Cardiac fibroblast (primary cell): ENCODE measurements around the gene MCM9.
A peak's percentile ranks its signal among the peaks of the same experiment; 100 is the strongest.

Experiments
- DNase-seq, 2 donors: peaks; one replicate each; pipeline versions ENCODE4 v3.0.0 to v3.0.0-alpha.2; 2010; ENCODE audit warnings: low read depth in 2 of 2
- H3K4me3 ChIP-seq, 2 donors: replicated peaks in 1 of 2; 1 replicate in 1 of 2; 2 replicates in 1 of 2; pipeline ENCODE4 v1.5.1; 2011; ENCODE audit warnings: low read depth in 2 of 2, low read length in 2 of 2, mild to moderate bottlenecking in 2 of 2, moderate library complexity in 1 of 2
- TF ChIP-seq, protein P1 (sequence below): IDR thresholded peaks from one replicate; pipeline ENCODE4 v1.5.1; 2011; ENCODE audit warnings: low read depth, mild to moderate bottlenecking, low read length, inconsistent platforms

The MCM9 gene

GRCh38 chr6:118788702-118789101 lies 146.3 kb downstream of the MCM9 start:
- no peak overlapping the region for H3K4me3 ChIP-seq
- TF ChIP-seq, protein P1, sequence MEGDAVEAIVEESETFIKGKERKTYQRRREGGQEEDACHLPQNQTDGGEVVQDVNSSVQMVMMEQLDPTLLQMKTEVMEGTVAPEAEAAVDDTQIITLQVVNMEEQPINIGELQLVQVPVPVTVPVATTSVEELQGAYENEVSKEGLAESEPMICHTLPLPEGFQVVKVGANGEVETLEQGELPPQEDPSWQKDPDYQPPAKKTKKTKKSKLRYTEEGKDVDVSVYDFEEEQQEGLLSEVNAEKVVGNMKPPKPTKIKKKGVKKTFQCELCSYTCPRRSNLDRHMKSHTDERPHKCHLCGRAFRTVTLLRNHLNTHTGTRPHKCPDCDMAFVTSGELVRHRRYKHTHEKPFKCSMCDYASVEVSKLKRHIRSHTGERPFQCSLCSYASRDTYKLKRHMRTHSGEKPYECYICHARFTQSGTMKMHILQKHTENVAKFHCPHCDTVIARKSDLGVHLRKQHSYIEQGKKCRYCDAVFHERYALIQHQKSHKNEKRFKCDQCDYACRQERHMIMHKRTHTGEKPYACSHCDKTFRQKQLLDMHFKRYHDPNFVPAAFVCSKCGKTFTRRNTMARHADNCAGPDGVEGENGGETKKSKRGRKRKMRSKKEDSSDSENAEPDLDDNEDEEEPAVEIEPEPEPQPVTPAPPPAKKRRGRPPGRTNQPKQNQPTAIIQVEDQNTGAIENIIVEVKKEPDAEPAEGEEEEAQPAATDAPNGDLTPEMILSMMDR = no peak
- DNase-seq = no peak

DNA sequence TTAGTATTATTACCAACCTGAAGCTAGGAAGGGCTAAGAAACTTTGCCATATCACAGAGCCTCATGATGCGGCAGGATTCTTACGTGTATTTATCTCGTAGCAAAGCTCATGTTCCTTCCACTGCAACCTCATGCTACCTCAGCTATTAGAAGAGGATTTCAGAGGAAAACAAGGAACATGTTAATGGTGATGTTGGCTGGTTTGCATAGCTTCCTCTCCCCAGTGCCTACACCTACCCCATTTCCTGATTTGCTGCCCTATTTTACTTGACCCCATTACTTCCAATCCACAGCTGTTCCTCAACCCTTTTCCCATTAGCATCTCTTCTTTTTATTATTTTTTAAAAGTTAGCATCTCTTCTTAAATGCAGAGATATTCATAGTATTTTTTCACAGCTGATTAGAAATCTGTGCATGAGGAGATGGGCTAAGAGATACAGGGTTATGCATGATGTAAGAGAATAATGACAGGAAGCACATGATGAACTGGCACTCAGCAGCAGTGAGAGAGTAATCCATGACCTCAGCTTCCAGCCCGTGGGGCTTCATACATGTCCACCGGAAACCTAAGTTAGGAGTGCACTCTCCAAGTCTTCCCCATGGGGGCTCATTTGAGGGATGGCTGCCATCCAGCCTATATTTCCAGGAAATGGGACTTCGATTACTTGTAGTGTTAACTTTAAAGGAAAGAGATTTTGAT lies 147.1 kb downstream of the MCM9 start:
- TF ChIP-seq, protein P1 = no peak
- H3K4me3 ChIP-seq = no peak overlapping the region
- peak; percentile 27 to 43 for DNase-seq

DNA sequence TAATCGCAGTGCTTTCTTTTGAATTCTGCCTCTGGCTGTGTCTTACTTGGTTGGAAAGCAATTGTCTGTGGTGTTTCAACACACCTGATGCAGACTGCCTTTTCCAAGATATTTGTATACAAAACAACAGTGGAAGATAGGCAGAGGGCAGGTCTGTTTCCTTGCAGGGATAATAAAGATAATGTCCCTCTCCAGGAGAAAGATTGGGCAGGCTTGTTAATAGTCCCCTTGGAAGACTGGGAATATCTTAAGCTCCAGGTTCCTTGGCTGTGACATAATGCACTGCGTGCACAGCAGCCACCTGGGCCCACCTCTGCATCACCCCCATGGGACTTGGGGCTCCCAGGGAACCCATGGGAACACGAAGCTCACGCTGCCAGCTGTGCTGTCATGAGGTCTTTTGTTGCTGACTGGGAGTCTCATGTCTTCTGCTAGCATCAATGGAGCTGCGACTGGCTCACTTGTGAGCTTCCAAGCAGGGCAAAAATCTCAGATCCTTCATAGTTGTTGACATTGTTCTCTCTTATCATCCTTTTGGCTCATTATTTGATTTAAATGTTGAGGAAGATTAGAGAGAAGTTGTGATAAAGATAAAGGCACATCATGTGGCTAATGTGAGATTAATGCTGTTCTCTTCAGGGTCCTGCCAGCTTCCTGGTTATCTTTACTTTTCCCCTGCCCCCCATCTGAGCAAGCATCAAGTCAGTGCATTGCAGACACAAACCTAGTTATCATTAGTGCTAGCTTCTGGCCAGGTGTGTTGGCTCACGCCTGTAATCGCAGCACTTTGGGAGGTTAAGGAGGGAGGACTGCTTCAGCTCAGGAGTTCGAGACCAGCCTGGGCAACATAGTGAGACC lies 148.1 kb downstream of the MCM9 start:
- no peak for DNase-seq
- H3K4me3 ChIP-seq = no peak overlapping the region
- TF ChIP-seq, protein P1 = no peak

DNA sequence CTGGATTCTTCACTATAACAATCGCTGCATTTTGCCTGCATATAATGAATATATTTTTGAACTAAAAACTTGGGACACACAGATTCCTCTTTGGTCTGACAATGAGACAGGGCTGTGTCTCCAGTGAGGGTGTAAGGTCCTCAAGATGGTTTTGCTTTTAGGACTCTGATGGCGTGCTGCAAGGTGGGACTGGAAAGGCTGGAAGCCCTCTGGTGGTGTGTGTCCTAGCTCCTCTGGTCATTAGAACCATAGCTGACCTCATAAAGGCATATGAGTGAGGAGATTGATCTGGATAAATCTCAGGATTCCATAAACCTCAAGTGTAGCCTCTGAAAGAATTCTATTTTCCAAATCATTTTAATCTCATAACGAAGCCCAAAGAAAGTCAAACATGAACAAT lies 149.4 kb downstream of the MCM9 start:
- no peak for DNase-seq
- TF ChIP-seq, protein P1 = no peak
- no peak overlapping the region for H3K4me3 ChIP-seq

- H3K4me3 ChIP-seq = no peak overlapping the region
- TF ChIP-seq, protein P1 = no peak
- peak in 1 of 2 donors; percentile 23 for DNase-seq
These were observed 150.3 kb downstream of the MCM9 start for GRCh38 chr6:118784641-118785164.

GRCh38 chr6:118783931-118784550 lies 150.9 kb downstream of the MCM9 start:
- TF ChIP-seq, protein P1 = no peak
- DNase-seq = peak in 1 of 2 donors; percentile 23
- no peak overlapping the region for H3K4me3 ChIP-seq
